Stomach smooth muscle (tissue), 2 donors: ENCODE measurements around the gene LGI1.
A peak's percentile ranks its signal among the peaks of the same experiment; 100 is the strongest.

Experiments used
- H3K27ac ChIP-seq: one replicate; pipeline ENCODE4 v1.7.0; 2013; ENCODE audit warnings: mild to moderate bottlenecking, low read length, inconsistent platforms
- H3K27me3 ChIP-seq, 2 donors: one replicate each; pipeline ENCODE4 v1.7.0; 2013; ENCODE audit warnings: low read length in 2 of 2; ENCODE audit not compliant: insufficient read depth in 2 of 2, control insufficient read depth in 1 of 2
- H3K36me3 ChIP-seq, 2 donors: one replicate each; pipeline ENCODE4 v1.7.0; 2013; ENCODE audit warnings: low read length in 2 of 2; ENCODE audit not compliant: control insufficient read depth in 2 of 2, insufficient read depth in 2 of 2
- H3K4me1 ChIP-seq: one replicate; pipeline ENCODE4 v1.7.0; 2013; ENCODE audit warnings: low read length; ENCODE audit not compliant: control insufficient read depth, insufficient read depth
- H3K4me3 ChIP-seq, 2 donors: one replicate each; pipeline ENCODE4 v1.7.0; 2013; ENCODE audit warnings: low read length in 2 of 2
- H3K9ac ChIP-seq, 2 donors: one replicate each; pipeline ENCODE4 v1.7.0; 2013; ENCODE audit warnings: low read length in 2 of 2, mild to moderate bottlenecking in 1 of 2
- H3K9me3 ChIP-seq, 2 donors: one replicate each; pipeline ENCODE4 v1.7.0; 2013; ENCODE audit warnings: low read length in 2 of 2; ENCODE audit not compliant: control insufficient read depth in 2 of 2
- donor health status: healthy.
- donor health status: Pancreatic carcinoma.

Gene LGI1

GRCh38 chr10:93806903-93807302 is 49.2 kb downstream of the LGI1 start:
- Histone ChIP-seq H3K4me3 (no peak overlapping the region), H3K27me3 (peaks cover 2 to 6% of the 10 kb centered on the region in 2 donors), H3K9ac (no peak overlapping the region), H3K9me3 (no peaks in the 10 kb centered on the region), H3K27ac (no peak overlapping the region), H3K36me3 (no peaks in the 10 kb centered on the region), H3K4me1 (no peaks in the 10 kb centered on the region)

DNA sequence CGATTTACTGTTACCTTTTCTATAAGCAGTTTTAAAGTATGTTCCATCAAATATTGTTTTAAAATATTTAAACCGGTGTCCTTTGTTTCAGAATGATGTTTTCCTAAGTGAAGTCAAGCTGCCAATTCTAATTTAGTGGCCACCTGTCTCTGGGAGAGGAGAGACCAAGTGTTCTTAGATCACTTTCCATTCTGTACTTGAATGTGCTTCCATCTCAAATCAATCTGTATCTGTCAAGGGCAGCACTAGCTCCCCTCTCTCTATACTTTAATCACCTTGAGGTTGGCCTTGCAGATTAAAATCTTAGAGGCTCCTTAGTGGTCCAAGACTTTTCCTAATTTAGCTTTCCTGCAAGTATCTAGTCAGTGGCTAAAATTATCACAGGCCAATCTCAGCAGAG is 49.6 kb downstream of the LGI1 start:
- H3K4me3 ChIP-seq = no peak overlapping the region
- no peaks in the 10 kb centered on the region for H3K4me1 ChIP-seq
- H3K9ac ChIP-seq = no peak overlapping the region
- no peak overlapping the region for H3K27ac ChIP-seq
- H3K27me3 ChIP-seq = peaks cover 0 to 6% of the 10 kb centered on the region in 2 donors
- H3K9me3 ChIP-seq = no peaks in the 10 kb centered on the region
- H3K36me3 ChIP-seq = no peaks in the 10 kb centered on the region

- H3K9me3 ChIP-seq = no peaks in the 10 kb centered on the region
- H3K4me3 ChIP-seq = no peak overlapping the region
- H3K4me1 ChIP-seq = no peaks in the 10 kb centered on the region
- no peak overlapping the region for H3K9ac ChIP-seq
- H3K27ac ChIP-seq = no peak overlapping the region
- peaks cover 4 to 8% of the 10 kb centered on the region in 2 donors for H3K27me3 ChIP-seq
- no peaks in the 10 kb centered on the region for H3K36me3 ChIP-seq
Measured at GRCh38 chr10:93812659-93813338, 55.1 kb downstream of the LGI1 start.

DNA sequence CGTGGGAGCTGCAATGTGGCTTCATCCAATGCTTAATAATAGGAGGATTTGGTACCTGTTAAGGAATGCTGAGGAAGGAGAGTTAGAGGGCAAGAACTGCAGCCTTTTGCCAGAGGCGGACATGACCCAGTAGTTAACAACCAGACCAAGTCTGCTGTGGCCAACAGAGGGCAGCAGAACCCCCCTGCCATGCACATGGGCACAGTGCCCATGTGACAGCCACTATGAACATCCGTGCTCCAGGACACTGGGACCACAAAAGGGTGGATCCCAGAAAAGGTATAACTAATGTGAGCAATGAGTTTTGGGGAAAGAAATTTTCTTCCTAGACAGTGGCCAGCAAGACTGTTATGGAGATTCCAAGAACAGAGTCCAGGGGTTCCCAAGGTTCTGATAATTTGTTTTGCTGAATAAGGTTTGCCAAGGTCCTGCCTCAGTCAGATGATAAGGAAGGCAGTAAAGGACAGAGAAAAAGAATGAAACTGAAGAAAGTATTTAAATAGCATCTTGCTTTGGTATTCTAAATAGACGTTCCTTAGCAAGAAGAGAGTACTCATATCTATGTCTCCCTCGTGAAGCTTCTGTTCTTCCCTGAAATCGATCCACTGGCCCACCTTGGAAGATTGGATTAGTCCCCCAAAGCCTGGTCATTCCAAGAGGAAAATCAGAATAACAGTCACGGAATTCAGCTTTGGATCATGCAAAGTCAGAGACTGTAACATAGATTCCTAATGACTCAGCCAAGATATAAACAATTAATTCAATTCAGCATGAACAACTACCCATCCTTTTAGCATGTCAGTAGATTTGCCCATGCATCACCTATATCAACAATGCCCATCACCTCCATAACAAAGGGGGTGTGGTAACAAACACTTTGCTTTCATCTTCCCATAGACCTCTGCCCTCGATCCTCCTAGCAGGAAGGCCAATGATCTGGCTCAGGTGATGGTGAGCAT is 56.0 kb downstream of the LGI1 start:
- H3K4me1 ChIP-seq = no peaks in the 10 kb centered on the region
- no peak overlapping the region for H3K27ac ChIP-seq
- peaks cover 4 to 8% of the 10 kb centered on the region in 2 donors for H3K27me3 ChIP-seq
- H3K9me3 ChIP-seq = no peaks in the 10 kb centered on the region
- no peak overlapping the region for H3K4me3 ChIP-seq
- no peaks in the 10 kb centered on the region for H3K36me3 ChIP-seq
- H3K9ac ChIP-seq = no peak overlapping the region

- Histone ChIP-seq H3K4me1 (no peaks in the 10 kb centered on the region), H3K9ac (no peak overlapping the region), H3K4me3 (no peak overlapping the region), H3K27me3 (peaks cover 4 to 5% of the 10 kb centered on the region in 2 donors), H3K27ac (no peak overlapping the region), H3K36me3 (no peaks in the 10 kb centered on the region), H3K9me3 (no peaks in the 10 kb centered on the region)
Measured at GRCh38 chr10:93815304-93816096, 57.8 kb downstream of the LGI1 start.

DNA sequence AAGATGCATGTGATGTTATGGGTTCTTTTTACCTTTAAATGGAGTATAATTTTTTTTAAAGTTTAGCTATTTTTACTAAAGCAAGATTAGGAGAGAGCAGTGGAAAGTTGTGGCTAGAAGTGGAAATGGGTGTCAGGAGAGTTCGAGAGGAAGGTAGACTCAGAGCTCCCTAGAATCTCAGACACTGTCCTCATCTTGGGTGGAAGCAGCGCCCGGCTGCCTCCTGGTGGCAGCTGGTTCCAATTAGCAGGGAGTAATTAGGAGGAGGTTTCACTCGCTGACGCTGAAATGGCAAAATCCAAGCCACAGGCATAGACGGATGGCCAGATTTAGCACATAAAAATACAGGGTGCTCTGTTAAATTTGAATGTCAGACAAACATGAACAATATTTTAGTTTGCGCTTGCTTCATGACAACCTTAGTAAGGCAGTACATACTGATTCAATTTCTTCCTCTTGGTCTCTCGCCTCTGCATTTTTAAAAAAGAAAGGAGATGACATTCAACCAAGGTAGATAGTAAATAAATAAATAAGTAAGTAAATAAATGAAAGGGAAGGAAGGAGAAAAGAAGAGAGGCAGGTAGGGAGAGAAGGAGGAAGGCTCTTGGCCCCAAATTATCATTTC is 58.5 kb downstream of the LGI1 start:
- peak overlapping the region in 1 of 2 donors; percentile 22 for H3K4me3 ChIP-seq
- H3K4me1 ChIP-seq = no peaks in the 10 kb centered on the region
- H3K27me3 ChIP-seq = peaks cover 4 to 5% of the 10 kb centered on the region in 2 donors
- H3K27ac ChIP-seq = no peak overlapping the region
- H3K9me3 ChIP-seq = no peaks in the 10 kb centered on the region
- H3K9ac ChIP-seq = no peak overlapping the region
- H3K36me3 ChIP-seq = no peaks in the 10 kb centered on the region

DNA sequence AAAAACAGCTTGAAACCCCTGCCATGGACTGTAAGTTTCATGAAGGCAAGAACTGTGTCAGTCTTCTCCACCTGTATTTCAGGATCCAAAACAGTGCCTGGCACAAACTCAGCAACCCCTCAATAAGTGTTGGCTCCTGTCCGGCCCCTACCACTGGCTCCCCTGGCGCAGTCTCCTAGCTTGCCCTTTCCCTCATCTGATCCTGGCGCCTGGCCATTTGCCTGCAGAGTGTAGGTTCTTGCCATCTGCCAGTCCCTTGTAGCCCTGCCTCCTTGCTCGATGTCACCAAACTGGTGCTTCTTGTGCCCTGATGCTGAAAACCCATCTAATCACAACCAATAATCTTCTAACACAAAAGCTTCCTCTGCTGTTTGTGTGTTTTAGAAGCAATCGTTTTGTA is 60.4 kb downstream of the LGI1 start:
- no peaks in the 10 kb centered on the region for H3K36me3 ChIP-seq
- H3K27ac ChIP-seq = no peak overlapping the region
- H3K4me3 ChIP-seq = no peak overlapping the region
- H3K9ac ChIP-seq = no peak overlapping the region
- peaks cover 4 to 5% of the 10 kb centered on the region in 2 donors for H3K27me3 ChIP-seq
- no peaks in the 10 kb centered on the region for H3K9me3 ChIP-seq
- no peaks in the 10 kb centered on the region for H3K4me1 ChIP-seq

- H3K27ac ChIP-seq = no peak overlapping the region
- H3K9me3 ChIP-seq = no peaks in the 10 kb centered on the region
- H3K4me3 ChIP-seq = no peak overlapping the region
- no peaks in the 10 kb centered on the region for H3K4me1 ChIP-seq
- H3K9ac ChIP-seq = no peak overlapping the region
- peaks cover 4 to 5% of the 10 kb centered on the region in 2 donors for H3K27me3 ChIP-seq
- no peaks in the 10 kb centered on the region for H3K36me3 ChIP-seq
Measured at GRCh38 chr10:93819520-93819919, 61.8 kb downstream of the LGI1 start.

- Histone ChIP-seq H3K27me3 (peaks cover 4 to 5% of the 10 kb centered on the region in 2 donors), H3K27ac (no peak overlapping the region), H3K9ac (no peak overlapping the region), H3K4me1 (no peaks in the 10 kb centered on the region), H3K9me3 (no peaks in the 10 kb centered on the region), H3K4me3 (no peak overlapping the region), H3K36me3 (no peaks in the 10 kb centered on the region)
Measured at GRCh38 chr10:93820434-93820833, 62.7 kb downstream of the LGI1 start.
